DMS79 treated with DMSO at 0.1 percent for 48 hours (cell line): ENCODE data around the gene CDK14.
"Not testable (repeated sequence)": the region's sequence is repeated elsewhere in the genome, so short reads cannot be mapped to it uniquely, and the experiment has no call there.

ENCODE experiments used
- DNase-seq: peaks from one replicate; lab custom pipeline; 2025; lab: John Stamatoyannopoulos, UW

Gene CDK14

DNA sequence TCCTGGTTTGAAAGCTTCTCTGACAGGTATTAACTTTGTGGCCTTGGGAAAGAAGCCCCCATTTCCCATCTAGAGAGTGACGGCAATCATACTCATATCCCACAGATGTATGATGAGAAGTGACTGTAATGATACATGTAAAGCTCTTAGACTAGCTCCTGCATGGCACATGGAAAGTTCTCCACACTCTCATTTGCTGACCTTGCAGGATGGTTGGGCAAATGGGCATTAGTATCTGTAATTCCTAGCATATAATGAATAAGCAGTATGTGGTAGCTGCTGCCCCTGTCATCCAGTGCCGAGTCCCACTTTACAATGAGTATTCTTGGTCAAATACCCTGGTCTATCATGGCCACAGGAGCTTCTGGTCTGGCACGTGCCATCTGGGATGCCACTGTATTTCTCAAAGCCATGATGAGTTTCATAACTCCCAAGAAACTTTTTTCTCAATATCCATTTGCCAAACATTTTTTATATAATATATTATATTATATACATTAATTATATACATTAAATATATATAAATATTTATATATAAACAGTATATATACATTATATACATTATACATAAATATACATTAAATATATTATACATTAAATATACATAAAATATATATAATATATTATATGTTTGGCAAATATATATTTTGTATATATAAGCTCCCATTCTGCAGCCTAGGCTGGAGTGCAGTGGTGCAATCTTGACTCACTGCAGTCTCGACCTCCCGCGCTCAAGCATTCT lies 561.6 kb downstream of the CDK14 start:
- DNase-seq, result no peak

- no peak for DNase-seq
Observed at GRCh38 chr7:91162436-91162835, 566.3 kb downstream of the CDK14 start.

GRCh38 chr7:91164506-91164905 lies 568.4 kb downstream of the CDK14 start:
- DNase-seq, result no peak

GRCh38 chr7:91165006-91165845 lies 569.1 kb downstream of the CDK14 start:
- DNase-seq, result no peak

DNA sequence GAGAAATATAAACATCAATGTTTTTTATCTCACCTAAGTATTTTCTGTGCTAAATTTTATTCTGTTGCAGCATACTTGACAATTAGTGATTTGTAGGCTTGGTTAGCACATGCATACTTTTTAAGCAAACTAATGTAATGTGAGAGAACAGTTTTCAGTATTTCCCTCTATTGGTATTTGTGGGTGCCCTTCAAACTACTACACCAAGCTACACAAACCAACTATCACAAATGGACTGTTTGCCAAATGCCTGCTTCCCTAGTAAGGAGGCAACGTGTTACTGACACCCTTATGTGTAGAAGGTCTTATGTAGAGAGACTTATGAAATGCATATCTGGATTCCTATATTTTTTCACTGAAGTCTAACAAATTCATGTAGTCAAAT lies 569.7 kb downstream of the CDK14 start:
- DNase-seq, result no peak

DNA sequence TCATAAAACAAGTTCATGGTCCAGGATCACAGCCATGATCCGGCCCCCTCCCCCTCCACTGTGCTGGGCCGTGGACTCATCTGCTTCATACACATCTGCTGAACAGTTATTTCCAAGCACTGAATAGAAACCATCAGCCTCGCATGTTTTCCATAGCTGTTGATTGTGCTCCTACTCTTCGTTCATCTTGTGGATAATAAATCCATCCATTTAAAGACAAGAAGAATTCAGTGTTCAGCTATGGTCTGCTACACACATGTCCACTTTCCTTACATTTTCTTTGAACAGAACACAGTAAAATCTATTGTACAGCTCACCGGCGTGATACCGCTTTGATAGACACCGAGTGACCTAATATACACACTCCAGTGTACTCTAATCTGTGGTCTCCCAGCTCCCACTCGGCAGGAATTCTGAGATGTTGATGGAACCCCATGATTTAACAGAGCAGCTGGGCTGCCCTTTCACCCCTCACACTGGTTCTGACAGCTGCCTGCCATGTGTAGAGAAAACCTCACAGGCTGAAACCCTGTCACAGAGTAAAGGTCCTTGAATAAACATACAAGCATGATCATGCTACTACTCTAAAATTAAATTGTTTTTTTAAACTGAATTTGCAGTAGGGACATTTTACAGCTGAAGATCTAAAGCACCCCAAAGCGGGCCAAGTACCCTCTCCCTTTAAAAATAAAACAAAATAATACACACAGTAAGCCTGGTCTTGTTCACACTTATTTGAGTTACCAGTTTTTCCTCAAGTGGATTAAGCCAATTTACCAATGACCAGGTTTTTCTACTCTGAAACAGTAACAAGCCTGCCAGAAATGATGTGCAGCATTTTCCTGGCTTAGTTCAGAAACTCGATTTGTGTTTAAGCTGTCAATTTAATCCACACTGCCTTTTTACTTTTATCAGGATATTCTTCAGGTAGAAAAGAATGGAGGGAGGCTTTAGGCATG lies 573.0 kb downstream of the CDK14 start:
- DNase-seq, result no peak

GRCh38 chr7:91169830-91170191 lies 573.7 kb downstream of the CDK14 start:
- DNase-seq, result no peak

DNA sequence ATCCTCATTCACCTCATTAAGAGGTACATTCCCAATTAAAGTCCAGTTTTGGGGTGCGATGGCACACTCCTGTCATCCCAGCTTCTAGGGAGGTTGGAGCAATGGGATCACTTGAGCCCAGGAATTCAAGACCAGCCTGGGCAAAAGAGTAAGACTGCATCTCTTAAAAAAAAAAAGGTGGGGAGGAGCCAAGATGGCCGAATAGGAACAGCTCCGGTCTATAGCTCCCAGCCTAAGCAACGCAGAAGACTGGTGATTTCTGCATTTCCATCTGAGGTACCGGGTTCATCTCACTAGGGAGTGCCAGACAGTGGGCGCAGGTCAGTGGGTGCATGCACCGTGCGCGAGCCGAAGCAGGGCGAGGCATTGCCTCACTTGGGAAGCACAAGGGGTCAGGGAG lies 577.1 kb downstream of the CDK14 start:
- not testable (repeated sequence) for DNase-seq

GRCh38 chr7:91180746-91181145 lies 584.6 kb downstream of the CDK14 start:
- no peak for DNase-seq

DNA sequence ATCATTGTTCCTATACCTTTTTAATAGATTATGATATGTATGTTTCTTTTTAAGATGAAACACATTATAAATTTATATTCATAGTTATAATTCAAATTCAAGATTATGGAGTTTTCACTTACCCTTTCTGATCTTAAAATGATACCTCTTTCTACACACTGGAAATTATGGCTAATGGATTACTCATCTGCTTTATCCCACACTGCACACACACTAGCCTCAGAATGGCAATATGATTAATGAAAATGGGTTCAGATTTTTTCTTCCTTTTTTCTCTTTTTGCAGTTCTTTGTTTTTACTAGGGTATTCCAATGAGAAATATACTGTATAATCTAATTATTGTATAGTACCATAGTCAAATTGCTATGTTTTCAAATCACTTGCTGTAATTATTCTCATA lies 585.8 kb downstream of the CDK14 start:
- DNase-seq, result no peak

DNA sequence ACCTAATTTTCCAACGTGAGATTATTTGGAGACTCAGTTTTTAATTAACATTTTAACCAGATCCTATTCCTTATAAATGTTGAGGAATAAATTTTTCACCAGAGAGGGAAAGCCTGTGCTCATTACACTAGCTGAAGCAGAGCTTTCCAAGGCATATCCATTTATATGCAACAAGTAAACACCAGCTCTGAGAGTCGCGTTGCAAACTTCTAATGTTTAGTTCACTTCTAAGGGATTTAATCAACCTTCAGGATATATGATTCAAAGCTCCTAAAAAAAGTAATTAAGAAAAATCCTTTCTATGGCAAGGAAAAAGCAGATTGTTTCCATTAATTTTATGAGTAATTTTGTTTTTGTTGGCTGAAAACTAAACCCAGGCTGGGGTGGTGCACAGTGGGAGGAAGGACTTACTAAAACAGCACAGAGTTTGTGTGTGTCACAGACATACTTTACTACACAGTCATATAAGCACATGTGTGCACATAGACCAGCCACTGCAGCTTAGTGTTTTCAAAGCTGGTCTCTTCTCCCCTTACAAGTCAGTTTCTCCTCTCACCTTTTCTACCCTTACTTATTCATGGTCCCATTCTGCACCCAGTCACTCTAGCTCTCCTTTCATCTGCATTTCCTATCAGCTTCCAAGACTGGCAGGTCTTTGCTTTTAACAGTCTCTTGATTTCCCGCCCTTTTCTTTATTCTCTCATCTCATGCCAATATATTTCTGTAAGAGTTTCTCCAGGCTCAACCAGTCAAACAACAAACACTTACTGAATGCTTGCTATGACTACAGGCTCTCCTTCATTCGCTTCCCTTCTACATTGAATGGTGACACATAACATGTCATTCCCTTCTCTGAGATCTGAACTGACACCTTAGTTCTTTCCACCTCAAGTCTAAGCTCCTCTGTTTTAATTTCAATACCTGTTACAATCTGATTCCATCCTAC lies 587.0 kb downstream of the CDK14 start:
- DNase-seq, result no peak

- DNase-seq, result no peak
Observed at GRCh38 chr7:91185771-91186170, 589.6 kb downstream of the CDK14 start.

GRCh38 chr7:91187061-91187460 lies 590.9 kb downstream of the CDK14 start:
- DNase-seq, result no peak

DNA sequence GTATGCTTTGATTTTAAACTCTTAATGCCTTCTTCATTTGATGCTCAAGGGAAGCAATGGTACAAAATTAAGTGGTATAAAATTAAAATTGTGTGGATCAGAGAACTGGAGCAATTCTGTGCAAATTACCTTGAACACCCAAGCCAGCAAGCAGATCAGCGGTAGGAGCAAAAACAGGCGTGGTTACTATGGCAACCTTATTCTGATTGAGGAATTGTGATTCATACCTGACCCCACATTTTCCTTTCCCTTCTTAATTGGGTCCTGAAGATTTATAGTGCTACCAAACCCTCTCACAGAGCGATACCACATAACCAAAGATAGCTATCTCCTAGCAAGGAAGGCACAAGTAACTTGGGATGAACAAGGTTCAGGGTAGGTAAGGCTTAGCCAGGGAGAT lies 595.6 kb downstream of the CDK14 start:
- DNase-seq, result no peak

GRCh38 chr7:91193141-91193540 lies 597.0 kb downstream of the CDK14 start:
- DNase-seq, result no peak

- no peak for DNase-seq
Observed at GRCh38 chr7:91194841-91195240, 598.7 kb downstream of the CDK14 start.

- DNase-seq, result no peak
Observed at GRCh38 chr7:91196058-91196457, 599.9 kb downstream of the CDK14 start.

- DNase-seq, result no peak
Observed at GRCh38 chr7:91198371-91198770, 602.2 kb downstream of the CDK14 start.

DNA sequence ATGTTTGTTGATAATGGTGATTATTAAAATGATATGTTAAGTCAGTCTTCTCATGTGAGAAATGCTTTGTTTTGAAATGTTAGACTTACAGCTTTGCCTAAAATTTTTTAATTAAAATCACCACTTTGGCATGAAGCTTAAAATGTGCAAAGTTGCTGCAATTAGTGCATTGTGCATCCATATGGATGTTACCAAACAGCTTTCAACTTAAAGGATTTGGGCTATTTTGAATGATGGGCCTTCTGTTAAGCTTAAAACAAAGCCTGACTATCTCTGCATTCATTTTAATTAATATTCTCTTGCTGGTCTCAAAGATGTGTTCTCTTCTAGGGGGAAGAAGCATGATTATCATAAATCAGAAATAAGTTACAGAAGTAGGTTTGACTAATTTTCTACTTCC lies 603.5 kb downstream of the CDK14 start:
- DNase-seq, result no peak

DNA sequence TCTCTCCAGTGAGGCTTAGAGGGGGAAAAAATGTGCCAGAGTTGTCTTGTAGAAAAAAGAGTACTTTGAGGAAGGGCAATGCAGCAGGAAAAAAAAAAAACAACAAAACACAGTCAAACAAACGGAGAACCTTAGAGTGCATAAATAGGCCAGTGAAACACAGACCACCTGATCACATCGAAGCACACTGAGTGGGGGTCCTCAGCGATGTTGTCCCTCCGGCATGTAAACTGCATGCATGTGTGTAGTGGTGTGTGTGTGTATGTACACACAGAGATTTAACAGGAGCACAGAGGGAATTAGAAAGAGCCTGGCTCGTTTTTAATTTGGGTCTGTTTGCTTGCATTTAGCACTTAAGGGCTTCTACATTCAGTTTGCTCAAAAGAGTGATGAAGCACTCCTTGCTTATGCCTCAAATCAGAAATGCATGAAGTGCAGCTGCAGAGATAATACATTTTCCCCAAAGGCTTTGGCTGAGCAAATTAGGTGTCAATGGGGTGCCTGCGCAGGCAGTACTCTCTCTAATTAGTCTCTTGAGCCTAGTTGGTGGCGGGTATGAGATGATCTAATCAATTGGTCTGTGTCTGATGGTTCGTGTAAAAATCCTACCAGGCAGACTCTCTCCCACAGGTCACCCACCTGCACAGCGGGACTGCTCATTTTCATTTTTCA lies 605.5 kb downstream of the CDK14 start:
- no peak for DNase-seq
